H1 (cell line): Measurements from ENCODE around the gene C3orf85. TPM values are rescaled to one million over a fixed set of nuclear protein-coding genes. Genes with fewer than 3 reads are reported as not detected.

Source experiments
- CREB1 ChIP-seq: IDR thresholded peaks from 2 replicates; pipeline ENCODE4 v1.6.1; 2012; ENCODE audit warnings: inconsistent platforms
- CTBP2 ChIP-seq: IDR thresholded peaks from 2 replicates; pipeline ENCODE4 v1.7.0; 2011; ENCODE audit warnings: borderline replicate concordance, mild to moderate bottlenecking, moderate library complexity, mixed read lengths, low read length; ENCODE audit not compliant: insufficient read depth, insufficient read length
- EP300 ChIP-seq, 2 experiments: IDR thresholded peaks; 1 replicate in 1 of 2; 2 replicates in 1 of 2; pipeline ENCODE4 v1.6.1; 2011 to 2012; ENCODE audit warnings: low read depth in 2 of 2, low read length in 2 of 2, mild to moderate bottlenecking in 2 of 2, borderline replicate concordance in 1 of 2, inconsistent platforms in 1 of 2, moderate library complexity in 1 of 2
- GTF2F1 ChIP-seq: IDR thresholded peaks from 2 replicates; pipeline ENCODE4 v1.6.1; 2012; ENCODE audit warnings: low read depth, low read length, improper control_type of control experiment, borderline replicate concordance
- MAX ChIP-seq: IDR thresholded peaks from 2 replicates; pipeline ENCODE4 v1.6.1; 2012; ENCODE audit warnings: inconsistent platforms
- POU5F1 ChIP-seq: IDR thresholded peaks from 2 replicates; pipeline ENCODE4 v1.6.1; 2011; ENCODE audit warnings: low read depth, mild to moderate bottlenecking, low read length, moderate library complexity
- RXRA ChIP-seq: IDR thresholded peaks from 2 replicates; pipeline ENCODE4 v1.6.1; 2011; ENCODE audit warnings: low read depth, mild to moderate bottlenecking, low read length, moderate library complexity; ENCODE audit not compliant: insufficient read depth
- SAP30 ChIP-seq: fragments of 300-600 bp; sonication (generic); IDR thresholded peaks from 2 replicates; pipeline ENCODE4 v1.7.1; 2012; ENCODE audit warnings: low read length, moderate library complexity, mild to moderate bottlenecking, inconsistent platforms; ENCODE audit not compliant: insufficient read depth, insufficient replicate concordance
- SIRT6 ChIP-seq: IDR thresholded peaks from one replicate; pipeline ENCODE4 v1.7.1; 2012; ENCODE audit warnings: low read length, inconsistent platforms
- SP4 ChIP-seq: IDR thresholded peaks from 2 replicates; pipeline ENCODE4 v1.6.1; 2012; ENCODE audit warnings: low read length, inconsistent platforms
- SUZ12 ChIP-seq: fragments of 200-600 bp; sonication (generic); IDR thresholded peaks from 2 replicates; pipeline ENCODE4 v1.6.1; 2012; ENCODE audit warnings: mild to moderate bottlenecking, inconsistent platforms, low read length, moderate library complexity, mixed read lengths
- TEAD4 ChIP-seq: IDR thresholded peaks from 2 replicates; pipeline ENCODE4 v1.6.1; 2012; ENCODE audit warnings: low read depth, low read length, inconsistent platforms, mixed read lengths
- polyA plus RNA-seq, 7 experiments: library from polyadenylated mRNA; depleted of rRNA in 3 of 7; stranded (reverse) in 5 of 7; unstranded in 2 of 7; fragments of >200 nt in 5 of 7; fragments of 200-250 nt in 2 of 7; gene quantifications; 1 replicate in 5 of 7; 2 replicates in 1 of 7; 4 replicates in 1 of 7; pipeline versions ENCODE4 v1.2.1 to v1.2.3, GENCODE V29; 2011 to 2013; ENCODE audit warnings: missing spikeins in 2 of 7, mixed read lengths in 2 of 7
- total RNA-seq: library from RNA; stranded (reverse); fragmentation: NEBNext Ultra II Directional; extraction: Animal tissue kit (Norgen Biotek cat#: 25700); gene quantifications from 2 replicates; pipeline ENCODE4 v1.2.1, GENCODE V29; 2021

Gene C3orf85
- total and polyA plus RNA-seq, 2 of the 8 experiments (the other 6 are each of a cell fraction or from before 2014, with no cell fraction given) = not detected

GRCh38 chr3:109187390-109187789, 50.9 kb downstream of the C3orf85 start (continued):
- TF ChIP-seq SAP30 (no peak), EP300 (IDR thresholded peaks at IDR 0.05; ENCODE audit: borderline replicate concordance in 1 of 2, low read depth in 2 of 2, low read length in 2 of 2) (0 out of 3 replicates have a peak, but pooled peaks of 1 of the 2 experiments have one; percentile 17), SUZ12 (no peak), MAX (no peak), POU5F1 (no peak), TEAD4 (no peak), CREB1 (no peak), SIRT6 (no peak), CTBP2 (no peak), GTF2F1 (no peak), SP4 (no peak), RXRA (no peak)
